HG03159 (cell line): ENCODE results near the gene NLGN1.
"Not testable (repeated sequence)": the region's sequence is repeated elsewhere in the genome, so short reads cannot be mapped to it uniquely, and the experiment has no call there.

Experiments used
- ATAC-seq: cut with Tn5 transposase; IDR thresholded peaks from one replicate; pipeline ENCODE4 v1.9.1; 2021; ENCODE audit warnings: mild to moderate bottlenecking, moderate library complexity; ENCODE audit not compliant: unreplicated experiment

NLGN1 gene

GRCh38 chr3:173397161-173398110 is at the start of gene NLGN1:
Gene NLGN1, plus strand, starts transcription at chr3:173397744.
- ATAC-seq: no peak

GRCh38 chr3:173351886-173352285 is 45.7 kb upstream of the NLGN1 start:
- no peak for ATAC-seq

GRCh38 chr3:173353137-173353536 is 44.4 kb upstream of the NLGN1 start:
- not testable (repeated sequence) for ATAC-seq

- no peak for ATAC-seq
These were observed 43.4 kb upstream of the NLGN1 start for GRCh38 chr3:173354124-173354523.

GRCh38 chr3:173371848-173372487 is 25.6 kb upstream of the NLGN1 start:
- peak; percentile 52 for ATAC-seq

GRCh38 chr3:173380681-173381080 is 16.9 kb upstream of the NLGN1 start:
- no peak for ATAC-seq

- ATAC-seq: not testable (repeated sequence)
These were observed 15.6 kb upstream of the NLGN1 start for GRCh38 chr3:173381936-173382335.

- ATAC-seq: peak; percentile 28
These were observed 2.5 kb upstream of the NLGN1 start for GRCh38 chr3:173395073-173395411.

- peak; percentile 92 for ATAC-seq
These were observed 1.9 kb upstream of the NLGN1 start for GRCh38 chr3:173395412-173396181.

- no peak for ATAC-seq
These were observed 1.1 kb upstream of the NLGN1 start for GRCh38 chr3:173396191-173397041.

- no peak for ATAC-seq
These were observed 551 bp downstream of the NLGN1 start for GRCh38 chr3:173398111-173398479.

- no peak for ATAC-seq
These were observed 1.5 kb downstream of the NLGN1 start for GRCh38 chr3:173399044-173399443.

GRCh38 chr3:173401369-173401768 is 3.8 kb downstream of the NLGN1 start:
- ATAC-seq: no peak

- ATAC-seq: no peak
These were observed 5.1 kb downstream of the NLGN1 start for GRCh38 chr3:173402656-173403055.

GRCh38 chr3:173403376-173403775 is 5.8 kb downstream of the NLGN1 start:
- ATAC-seq: no peak

- ATAC-seq: no peak
These were observed 6.6 kb downstream of the NLGN1 start for GRCh38 chr3:173404156-173404555.

- no peak for ATAC-seq
These were observed 12.9 kb downstream of the NLGN1 start for GRCh38 chr3:173410436-173410835.

GRCh38 chr3:173410849-173411248 is 13.3 kb downstream of the NLGN1 start:
- ATAC-seq: no peak

GRCh38 chr3:173411375-173411973 is 13.9 kb downstream of the NLGN1 start:
- no peak for ATAC-seq

- no peak for ATAC-seq
These were observed 18.5 kb downstream of the NLGN1 start for GRCh38 chr3:173416070-173416469.
